SK-N-SH treated with all-trans-retinoic acid at 6 μM for 48 hours (cell line): ENCODE measurements around the gene CDH22.

Experiments used
- ARNTL ChIP-seq: fragments of 450-650 bp; formaldehyde crosslinking; IDR thresholded peaks from 2 replicates; pipeline ENCODE4 v1.5.0; 2020; ENCODE audit warnings: low read depth, mild to moderate bottlenecking, moderate library complexity, borderline replicate concordance
- CREB5 ChIP-seq: fragments of 250-450 bp; sonication (Bioruptor Pico); IDR thresholded peaks from 2 replicates; pipeline ENCODE4 v1.5.1; 2020; ENCODE audit warnings: low read depth, mild to moderate bottlenecking, moderate library complexity
- ISL1 ChIP-seq: fragments of 250-450 bp; sonication (Bioruptor Pico); IDR thresholded peaks from 2 replicates; pipeline ENCODE4 v2.1.2; 2022; ENCODE audit warnings: mild to moderate bottlenecking, moderate library complexity
- RARB ChIP-seq: fragments of 250-450 bp; sonication (Bioruptor Pico); IDR thresholded peaks from 2 replicates; pipeline ENCODE4 v1.8.0; 2021; ENCODE audit warnings: mild to moderate bottlenecking, moderate library complexity
- SNAI2 ChIP-seq: fragments of 250-450 bp; sonication (Bioruptor Pico); IDR thresholded peaks from 2 replicates; pipeline ENCODE4 v1.5.0; 2020; ENCODE audit warnings: mild to moderate bottlenecking, moderate library complexity
- TCF4 ChIP-seq: fragments of 250-450 bp; sonication (Bioruptor Pico); IDR thresholded peaks from 2 replicates; pipeline ENCODE4 v1.8.0; 2021; ENCODE audit warnings: mild to moderate bottlenecking, moderate library complexity, borderline replicate concordance
- ZFP3 ChIP-seq: fragments of 250-450 bp; sonication (Bioruptor Pico); IDR thresholded peaks from 2 replicates; pipeline ENCODE4 v1.5.0; 2020; ENCODE audit warnings: mild to moderate bottlenecking, moderate library complexity
- ZFP30 ChIP-seq: fragments of 450-650 bp; formaldehyde crosslinking; IDR thresholded peaks from 2 replicates; pipeline ENCODE4 v1.5.0; 2022; ENCODE audit warnings: mild to moderate bottlenecking, moderate library complexity
- ZNF565 ChIP-seq: fragments of 450-650 bp; formaldehyde crosslinking; conservative IDR thresholded peaks from 2 replicates; pipeline ENCODE4 v1.5.0; 2020; ENCODE audit warnings: low read depth, mild to moderate bottlenecking, moderate library complexity
- TF ChIP-seq, protein P1 (sequence below): fragments of 250-450 bp; sonication (Bioruptor Pico); IDR thresholded peaks from 2 replicates; pipeline ENCODE4 v1.8.0; 2020; ENCODE audit warnings: mild to moderate bottlenecking, moderate library complexity, borderline replicate concordance

DNA sequence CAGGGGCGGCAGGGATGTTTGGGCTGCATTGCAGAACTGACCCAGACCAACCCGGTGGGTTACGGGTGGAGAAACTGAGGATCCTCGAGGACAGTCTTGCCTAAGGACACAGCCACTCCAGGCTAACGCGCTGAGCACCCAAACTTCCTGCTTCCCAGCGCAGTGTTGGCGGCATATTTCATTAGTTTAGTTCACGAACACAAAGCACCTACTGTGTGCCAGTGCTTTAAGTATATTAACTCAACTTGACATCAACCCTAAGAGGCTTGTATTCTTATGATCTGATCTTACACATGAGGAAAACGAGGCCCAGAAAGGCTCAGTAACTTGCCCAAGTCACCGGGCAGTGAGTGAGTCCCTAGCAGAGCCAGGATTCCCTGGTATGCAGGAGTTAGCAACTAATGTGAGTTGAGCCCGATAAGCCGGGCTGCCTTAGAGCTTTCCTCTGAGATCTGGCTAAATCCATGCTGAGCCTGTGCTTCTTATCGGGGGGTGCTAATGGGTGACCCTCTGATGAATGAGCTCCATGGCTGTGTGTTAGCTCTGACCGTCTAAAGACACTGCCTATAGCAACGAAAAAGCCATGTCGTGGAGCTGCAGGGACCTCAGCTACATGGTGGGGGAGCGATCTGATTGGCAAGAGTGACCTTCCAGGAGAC, 97.5 kb downstream of the CDH22 start:
- no peak for TF ChIP-seq ARNTL (CRISPR knock-in tag)
- TF ChIP-seq ZFP30: no peak
- no peak for TF ChIP-seq CREB5 (CRISPR knock-in tag)
- no peak for TF ChIP-seq RARB (CRISPR knock-in tag)
- TF ChIP-seq, protein P1, sequence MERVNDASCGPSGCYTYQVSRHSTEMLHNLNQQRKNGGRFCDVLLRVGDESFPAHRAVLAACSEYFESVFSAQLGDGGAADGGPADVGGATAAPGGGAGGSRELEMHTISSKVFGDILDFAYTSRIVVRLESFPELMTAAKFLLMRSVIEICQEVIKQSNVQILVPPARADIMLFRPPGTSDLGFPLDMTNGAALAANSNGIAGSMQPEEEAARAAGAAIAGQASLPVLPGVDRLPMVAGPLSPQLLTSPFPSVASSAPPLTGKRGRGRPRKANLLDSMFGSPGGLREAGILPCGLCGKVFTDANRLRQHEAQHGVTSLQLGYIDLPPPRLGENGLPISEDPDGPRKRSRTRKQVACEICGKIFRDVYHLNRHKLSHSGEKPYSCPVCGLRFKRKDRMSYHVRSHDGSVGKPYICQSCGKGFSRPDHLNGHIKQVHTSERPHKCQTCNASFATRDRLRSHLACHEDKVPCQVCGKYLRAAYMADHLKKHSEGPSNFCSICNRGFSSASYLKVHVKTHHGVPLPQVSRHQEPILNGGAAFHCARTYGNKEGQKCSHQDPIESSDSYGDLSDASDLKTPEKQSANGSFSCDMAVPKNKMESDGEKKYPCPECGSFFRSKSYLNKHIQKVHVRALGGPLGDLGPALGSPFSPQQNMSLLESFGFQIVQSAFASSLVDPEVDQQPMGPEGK: no peak
- no peak for TF ChIP-seq ZNF565 (CRISPR knock-in tag)
- no peak for TF ChIP-seq SNAI2 (CRISPR knock-in tag)
- TF ChIP-seq ISL1: no peak
- TF ChIP-seq ZFP3: no peak
- no peak for TF ChIP-seq TCF4 (CRISPR knock-in tag)
